ENCODE data around the gene ELMO3. TPM values are rescaled to one million over a fixed set of nuclear protein-coding genes. Genes with fewer than 3 reads are reported as not detected.

The ELMO3 gene
- total and polyA plus RNA-seq, 2 of the 13 experiments (the other 11 are each of a cell fraction or from before 2014, with no cell fraction given) = 2.6 to 4.0 TPM

- TF ChIP-seq DMTF1 (CRISPR knock-in tag; IDR thresholded peaks at IDR 0.05) = no peak
- no peak for TF ChIP-seq ZNF468 (CRISPR knock-in tag; IDR thresholded peaks at IDR 0.05)
- TF ChIP-seq NR2F2 (IDR thresholded peaks at IDR 0.05; ENCODE audit: borderline replicate concordance, low read depth) = no peak
- no peak for TF ChIP-seq HNF1B (CRISPR knock-in tag; IDR thresholded peaks at IDR 0.05)
- no peak for TF ChIP-seq HOXD1 (CRISPR knock-in tag; IDR thresholded peaks at IDR 0.05)
- no peak for TF ChIP-seq DBP (CRISPR knock-in tag; IDR thresholded peaks at IDR 0.05; ENCODE audit: not compliant biosample characterization)
- no peak; the same call in 1 of the 2 replicates for TF ChIP-seq KAT8 (CRISPR knock-in tag; IDR thresholded peaks at IDR 0.05)
- TF ChIP-seq ZNF776 (CRISPR knock-in tag; IDR thresholded peaks at IDR 0.05) = no peak
- no peak for TF ChIP-seq SNAPC2 (CRISPR knock-in tag; IDR thresholded peaks at IDR 0.05)
- TF ChIP-seq NFE2 (CRISPR knock-in tag; IDR thresholded peaks at IDR 0.05) = no peak
- no peak for TF ChIP-seq ZNF670 (CRISPR knock-in tag; IDR thresholded peaks at IDR 0.05; ENCODE audit: borderline replicate concordance)
- TF ChIP-seq THRA (CRISPR knock-in tag; IDR thresholded peaks at IDR 0.05; ENCODE audit: borderline replicate concordance) = no peak
- no peak for TF ChIP-seq MATR3 (CRISPR knock-in tag; IDR thresholded peaks at IDR 0.05)
- TF ChIP-seq E2F5 (CRISPR knock-in tag; conservative IDR thresholded peaks at IDR 0.05) = no peak
- TF ChIP-seq FOXM1 (CRISPR knock-in tag; IDR thresholded peaks at IDR 0.05) = no peak
- TF ChIP-seq JARID2 (CRISPR knock-in tag; IDR thresholded peaks at IDR 0.05; ENCODE audit: insufficient replicate concordance) = no peak
- TF ChIP-seq ZNF552 (CRISPR knock-in tag; IDR thresholded peaks at IDR 0.05; ENCODE audit: borderline replicate concordance) = no peak
- no peak for TF ChIP-seq ZNF414 (CRISPR knock-in tag; IDR thresholded peaks at IDR 0.05)
Observed at GRCh38 chr16:67169642-67170167, 29.2 kb upstream of the ELMO3 start (continued).

Data from HepG2 (cell line).